HG02642 (cell line): ENCODE data around the gene MDH2.
"Not testable (repeated sequence)": the region's sequence is repeated elsewhere in the genome, so short reads cannot be mapped to it uniquely, and the experiment has no call there.

Experiments
- ATAC-seq: cut with Tn5 transposase; IDR thresholded peaks from one replicate; pipeline ENCODE4 v1.9.1; 2021; ENCODE audit warnings: mild to moderate bottlenecking; ENCODE audit not compliant: unreplicated experiment, poor library complexity

Gene MDH2, protein sequence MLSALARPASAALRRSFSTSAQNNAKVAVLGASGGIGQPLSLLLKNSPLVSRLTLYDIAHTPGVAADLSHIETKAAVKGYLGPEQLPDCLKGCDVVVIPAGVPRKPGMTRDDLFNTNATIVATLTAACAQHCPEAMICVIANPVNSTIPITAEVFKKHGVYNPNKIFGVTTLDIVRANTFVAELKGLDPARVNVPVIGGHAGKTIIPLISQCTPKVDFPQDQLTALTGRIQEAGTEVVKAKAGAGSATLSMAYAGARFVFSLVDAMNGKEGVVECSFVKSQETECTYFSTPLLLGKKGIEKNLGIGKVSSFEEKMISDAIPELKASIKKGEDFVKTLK

DNA sequence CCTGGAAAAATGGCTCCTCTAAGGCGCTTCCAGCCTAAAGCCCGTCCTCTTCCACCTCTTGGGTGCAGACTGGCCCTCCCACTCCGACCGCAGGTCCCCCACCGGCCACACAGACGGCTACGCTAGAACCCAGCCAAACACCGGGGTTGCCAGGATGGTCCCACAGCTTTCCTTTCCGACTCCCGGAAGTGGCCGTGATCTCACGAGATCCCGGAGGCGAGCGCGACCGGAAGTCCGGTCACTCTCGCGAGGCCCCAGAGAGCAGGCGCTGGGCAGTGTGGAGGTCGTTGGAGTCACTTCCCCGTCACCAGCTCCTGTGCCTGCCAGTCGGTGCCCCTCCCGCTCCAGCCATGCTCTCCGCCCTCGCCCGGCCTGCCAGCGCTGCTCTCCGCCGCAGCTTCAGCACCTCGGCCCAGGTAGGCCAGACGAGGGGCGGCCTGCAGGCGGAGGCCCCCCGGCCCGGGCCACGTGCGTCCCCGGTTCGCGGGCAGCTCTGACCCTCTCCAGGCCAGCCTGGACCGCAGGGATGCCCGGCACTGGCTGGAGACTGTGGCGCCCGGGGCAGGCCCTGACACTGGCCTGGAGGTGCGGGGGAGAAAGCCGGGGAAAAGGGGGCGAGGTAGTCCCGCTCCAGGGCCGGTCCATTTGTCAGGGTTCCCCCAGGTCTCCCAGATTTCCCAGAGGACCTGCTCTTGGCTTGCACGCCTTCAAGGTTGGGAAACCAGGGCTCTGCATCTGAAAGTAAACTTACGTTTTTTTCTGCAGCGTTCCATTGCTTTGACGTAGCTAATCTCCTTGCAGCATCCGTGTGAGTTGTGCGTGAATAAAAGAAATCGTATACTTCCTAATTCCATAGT, at the start of gene MDH2, which contains the start of gene STYXL1:
MDH2 (plus strand) TSS at position 296 of the 857 bp plus-strand sequence; CDS start at position 351, 55 bp downstream.
STYXL1 (minus strand) TSS at position 190 of the 857 bp plus-strand sequence. CDS start 17,477 bp downstream, outside the sequence.
- ATAC-seq = peak; percentile 96

DNA sequence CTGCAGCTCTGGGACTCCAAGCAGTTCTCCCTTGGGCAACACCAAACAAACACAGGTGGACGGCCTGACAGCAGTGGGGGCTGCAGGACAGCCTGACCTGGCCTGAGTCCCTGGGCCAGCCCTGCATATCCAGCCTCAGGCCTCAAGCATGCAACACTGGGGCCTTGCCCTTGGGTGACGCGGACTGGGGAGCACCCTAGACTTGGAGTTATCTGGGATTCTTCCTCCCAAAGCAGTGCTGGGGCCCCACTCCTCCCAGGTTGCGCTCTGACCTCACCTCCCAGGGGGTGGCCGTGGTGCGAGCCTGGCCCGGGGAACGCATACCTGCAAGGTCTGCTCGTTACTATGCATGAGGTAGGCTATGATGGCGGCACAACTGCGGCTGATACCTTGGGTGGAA, 47.3 kb upstream of the MDH2 start:
- no peak for ATAC-seq

DNA sequence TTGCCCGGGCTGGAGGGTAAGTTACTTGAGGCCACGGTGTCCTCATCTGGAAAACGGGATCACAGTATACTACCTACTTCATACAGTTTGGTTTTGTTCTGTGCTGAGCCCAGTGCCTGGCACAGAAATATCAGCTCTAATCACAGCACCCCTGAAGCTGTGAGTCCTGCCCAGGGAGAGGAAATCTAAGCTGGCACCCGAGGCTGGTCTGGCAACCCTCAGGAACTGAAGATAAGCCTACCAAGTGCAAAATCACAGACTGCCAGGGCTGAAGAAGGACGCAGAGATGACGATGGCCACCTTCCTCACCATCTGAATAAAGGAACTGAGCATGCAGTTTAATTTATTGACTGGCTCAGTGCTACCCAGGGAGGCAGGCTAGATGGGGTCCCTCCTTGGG, 45.8 kb upstream of the MDH2 start:
- no peak for ATAC-seq

DNA sequence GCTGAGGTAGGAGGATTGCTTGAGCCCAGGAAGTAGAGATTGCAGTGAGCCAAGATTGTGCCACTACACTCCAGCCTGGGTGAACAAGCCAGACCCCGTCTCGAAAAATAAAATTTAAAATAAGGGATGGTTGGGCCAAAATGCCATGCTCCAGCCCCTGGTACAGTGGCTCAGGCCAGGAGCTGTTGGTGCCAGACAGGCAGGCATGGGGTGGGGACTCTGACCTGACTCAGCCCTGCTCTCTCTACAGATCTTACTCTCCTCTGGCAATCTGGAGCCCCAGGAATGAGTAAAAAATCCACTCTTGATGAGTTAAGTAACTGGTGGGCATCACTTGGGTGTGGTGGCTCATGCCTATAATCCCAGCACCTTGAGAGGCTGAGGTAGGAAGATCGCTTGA, 45.1 kb upstream of the MDH2 start:
- no peak for ATAC-seq

DNA sequence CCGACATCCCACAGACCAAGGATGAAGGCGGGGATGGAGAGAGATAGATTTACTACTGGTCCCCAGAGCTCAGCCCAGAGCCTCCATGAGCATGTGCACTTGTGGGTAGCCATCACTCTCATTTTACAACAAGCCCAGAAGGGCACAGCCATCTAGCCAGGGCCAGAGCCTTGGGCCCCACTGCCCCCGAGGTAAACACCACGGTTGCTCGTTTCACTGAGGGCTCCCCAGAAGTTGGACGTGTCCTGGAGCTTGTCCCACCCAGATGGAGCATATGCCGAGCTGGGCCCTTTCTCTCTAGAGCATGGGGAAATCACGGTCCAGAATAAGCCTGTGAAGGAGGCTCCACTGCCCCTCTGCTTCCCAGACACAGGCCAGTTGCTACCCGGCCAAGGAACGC, 44.6 kb upstream of the MDH2 start:
- ATAC-seq = no peak

DNA sequence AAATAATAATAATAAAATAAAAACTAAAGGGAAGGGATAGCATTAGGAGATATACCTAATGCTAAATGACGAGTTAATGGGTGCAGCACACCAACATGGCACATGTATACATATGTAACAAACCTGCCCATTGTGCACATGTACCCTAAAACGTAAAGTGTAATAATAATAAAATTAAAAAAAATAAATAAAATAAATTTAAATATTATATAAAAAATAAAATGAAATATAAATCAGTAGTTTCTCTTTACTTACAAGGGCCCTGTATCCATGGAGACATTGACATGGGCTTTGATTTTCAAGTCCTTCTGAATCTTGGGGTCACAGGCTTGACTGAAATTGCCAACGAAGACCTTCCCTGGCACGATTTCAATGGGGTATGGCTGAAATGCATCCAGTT, 42.9 kb upstream of the MDH2 start:
- not testable (repeated sequence) for ATAC-seq

DNA sequence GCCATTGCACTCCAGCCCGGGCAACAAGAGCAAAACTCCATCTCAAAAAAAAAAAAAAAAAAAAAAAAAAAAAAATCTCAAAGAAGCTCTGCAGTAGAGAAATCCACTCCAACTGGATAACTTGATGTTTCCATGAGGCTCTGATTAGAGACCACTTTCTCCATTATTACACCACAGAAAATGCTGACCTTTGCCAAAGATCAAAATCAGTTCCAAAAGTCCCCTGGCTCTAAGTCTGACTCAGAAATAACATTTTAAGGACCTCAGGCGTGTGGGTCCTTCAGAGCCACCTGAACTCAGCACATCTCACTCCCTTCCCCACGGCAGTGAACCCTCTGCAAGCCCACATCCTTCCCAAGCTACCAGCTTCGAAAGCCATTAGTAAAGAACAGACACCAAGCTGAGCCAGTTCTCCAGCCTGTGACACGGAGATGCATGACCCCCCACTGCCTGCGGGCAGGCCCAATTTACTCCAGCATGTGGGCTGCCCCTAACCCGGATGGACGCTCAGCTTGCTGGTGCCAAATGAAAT, 39.7 kb upstream of the MDH2 start:
- ATAC-seq = no peak

DNA sequence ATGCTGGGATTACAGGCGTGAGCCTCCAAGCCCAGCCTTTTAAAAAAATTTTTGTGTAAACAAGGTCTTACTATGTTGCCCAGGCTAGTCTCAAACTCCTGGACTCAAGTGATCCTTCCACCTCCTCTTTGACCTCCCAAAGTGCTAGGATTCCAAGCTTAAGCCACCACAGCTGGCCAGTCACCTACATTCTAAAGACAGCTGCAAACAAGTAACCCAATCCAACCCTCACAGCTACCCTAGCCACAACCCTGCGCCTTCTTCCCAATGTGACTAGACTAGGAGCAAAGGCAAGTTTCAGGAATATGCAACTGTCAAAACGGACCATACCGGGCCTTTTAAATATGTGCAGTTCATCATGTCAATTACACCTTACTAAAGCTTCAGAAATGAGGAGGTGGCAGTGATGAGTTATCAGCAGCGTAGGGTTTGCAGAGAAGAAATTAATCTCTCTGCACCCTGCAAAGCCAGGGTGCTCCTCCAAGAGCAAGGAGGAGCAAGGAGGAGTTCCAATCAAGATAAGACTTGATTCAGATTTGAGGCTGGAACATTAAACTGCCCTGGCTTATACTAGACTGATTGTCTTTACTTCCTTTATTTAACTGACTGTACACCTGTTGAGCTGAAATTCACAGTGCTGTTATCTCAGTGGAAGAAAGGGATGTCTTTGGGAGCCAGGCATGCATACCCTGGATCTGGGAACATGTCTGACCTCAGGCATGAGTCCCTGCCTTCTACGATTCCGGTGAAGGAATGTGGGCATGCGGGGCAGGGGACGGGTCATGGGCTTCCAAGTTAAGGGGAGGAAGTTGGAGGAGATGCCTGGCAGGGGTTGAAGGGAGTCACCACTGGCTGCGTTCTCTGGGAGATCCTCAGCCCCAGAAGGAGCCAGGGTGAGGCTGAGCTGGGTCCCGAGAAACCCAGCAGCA, 38.0 kb upstream of the MDH2 start:
- no peak for ATAC-seq

DNA sequence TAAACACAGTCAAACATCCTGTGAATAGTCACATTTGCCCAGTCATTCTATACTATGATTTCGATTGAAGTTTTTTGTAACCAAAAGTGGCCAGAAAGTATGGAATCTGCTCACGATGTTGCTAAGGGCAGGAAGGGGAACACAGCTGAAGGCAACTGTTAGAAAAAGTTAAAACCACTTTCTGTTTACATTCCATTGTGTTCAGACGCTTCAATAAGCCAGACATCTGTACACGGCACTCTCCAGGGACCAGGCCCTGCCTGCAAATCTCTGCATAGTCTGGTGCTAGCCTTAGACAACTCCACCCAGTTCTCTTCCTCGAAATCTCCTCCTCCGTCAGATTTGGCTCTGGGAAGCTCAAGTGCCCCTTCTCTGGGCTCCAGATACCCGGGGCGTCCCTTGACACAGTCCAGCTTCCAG, 36.5 kb upstream of the MDH2 start:
- ATAC-seq = no peak

DNA sequence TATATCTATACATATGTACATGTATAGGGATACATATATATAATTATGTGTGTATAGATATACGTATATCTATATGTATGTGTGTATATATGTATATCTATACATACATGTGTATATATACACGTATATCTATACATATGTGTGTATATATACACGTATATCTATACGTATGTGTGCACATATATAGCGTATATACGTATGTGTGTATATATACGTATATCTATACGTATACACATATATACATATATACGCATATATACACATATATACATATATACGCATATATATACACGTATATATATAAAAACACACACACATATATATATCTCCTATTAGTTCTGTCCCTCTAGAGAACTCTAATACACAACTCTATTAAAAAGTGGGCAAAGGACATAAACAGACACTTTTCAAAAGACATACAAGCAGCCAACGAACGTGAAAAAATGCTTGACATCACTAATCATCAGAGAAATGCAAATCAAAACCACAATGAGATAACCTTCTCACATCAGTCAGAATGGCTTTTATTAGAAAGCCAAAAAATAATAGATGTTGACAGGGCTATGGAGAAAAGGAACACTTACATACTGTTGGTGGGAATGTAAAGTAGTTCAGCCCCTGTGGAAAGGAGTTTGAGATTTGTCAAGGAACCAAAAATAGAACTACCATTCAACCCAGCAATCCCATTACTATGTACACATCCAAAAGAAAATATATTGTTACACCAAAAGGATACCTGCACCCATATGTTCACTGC, 31.5 kb upstream of the MDH2 start:
- no peak for ATAC-seq

DNA sequence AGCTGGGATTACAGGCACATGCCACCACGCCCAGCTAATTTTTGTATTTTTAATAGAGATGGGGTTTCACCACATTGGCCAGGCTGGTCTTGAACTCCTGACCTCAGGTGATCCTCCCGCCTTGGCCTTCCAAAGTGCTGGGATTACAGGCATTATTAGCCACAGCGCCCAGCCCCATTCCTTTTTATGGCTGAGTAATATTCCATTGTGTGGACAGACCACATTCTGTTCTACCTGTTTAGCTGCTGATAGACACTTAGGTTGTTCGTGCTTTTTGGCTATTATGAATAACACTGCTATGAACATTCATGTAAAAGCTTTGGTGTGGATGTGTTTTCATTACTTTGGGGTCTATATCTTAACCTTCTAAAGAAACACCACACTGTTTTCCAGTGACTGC, 29.4 kb upstream of the MDH2 start:
- ATAC-seq = not testable (repeated sequence)

DNA sequence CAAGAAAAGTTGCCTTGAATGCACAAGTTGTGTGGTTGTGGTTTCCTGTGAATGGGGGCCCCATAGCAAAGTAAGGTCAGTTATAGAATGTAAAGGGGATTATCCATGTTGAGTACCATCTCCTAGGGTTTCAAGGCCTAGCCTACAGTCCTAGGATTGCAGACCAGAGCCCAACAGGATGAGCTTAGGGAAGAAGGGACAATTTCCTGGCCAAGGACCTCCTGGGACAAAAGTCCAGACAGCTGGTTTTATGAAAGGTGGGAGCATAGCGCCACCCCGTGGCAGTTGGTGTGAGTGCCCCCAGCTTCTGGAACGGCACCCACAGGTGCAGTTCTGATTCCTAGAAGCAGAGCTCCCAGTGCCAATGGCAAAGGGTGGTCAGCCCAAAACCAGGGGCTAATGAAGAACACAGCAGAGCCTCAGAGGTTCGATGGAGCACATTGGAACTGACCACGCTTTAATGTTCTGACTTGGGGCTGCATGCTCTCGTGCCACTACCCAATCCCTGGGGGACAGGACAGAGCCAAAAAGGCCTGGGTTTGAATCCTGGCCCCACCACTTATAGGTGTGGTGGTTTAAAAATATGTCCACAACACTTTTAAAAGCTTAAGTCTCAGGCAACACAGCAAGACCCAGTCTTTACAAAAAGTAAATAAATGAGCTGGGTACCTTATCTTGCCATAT, 27.7 kb upstream of the MDH2 start:
- ATAC-seq = no peak

DNA sequence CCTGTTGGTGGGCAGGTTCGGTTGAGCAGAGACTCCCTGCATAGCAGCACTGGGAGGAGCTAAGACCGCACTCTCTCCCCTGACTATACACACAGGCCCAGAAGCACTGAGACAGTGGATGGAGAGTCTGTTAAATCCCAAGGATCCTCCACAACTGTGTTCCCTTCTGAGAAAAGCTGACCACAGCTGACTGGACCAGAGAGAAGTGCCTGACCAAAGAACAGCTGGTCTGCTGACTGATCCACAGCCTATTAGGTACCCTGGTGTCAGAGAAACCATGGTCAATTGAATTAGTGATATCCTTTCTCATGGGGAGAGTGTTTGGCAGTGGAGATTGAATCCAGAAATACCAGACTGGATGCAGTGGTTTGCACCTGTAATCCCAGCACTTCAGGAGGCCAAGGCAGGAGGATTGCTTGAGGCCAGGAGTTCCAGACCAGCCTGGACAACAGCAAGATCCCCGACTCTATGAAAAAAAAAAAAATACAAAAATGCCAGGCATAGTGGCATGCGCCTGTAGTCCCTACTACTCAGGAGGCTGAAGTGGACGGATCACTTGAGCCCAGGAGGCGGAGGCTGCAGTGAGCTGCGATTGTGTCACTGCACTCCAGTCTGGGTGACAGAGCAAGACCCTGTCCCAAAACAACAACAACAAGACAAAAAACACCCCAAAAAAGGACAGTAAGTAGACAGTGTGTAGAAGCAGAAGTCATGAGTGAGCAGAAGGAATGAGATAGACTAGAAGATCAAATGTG, 25.7 kb upstream of the MDH2 start:
- ATAC-seq = no peak

DNA sequence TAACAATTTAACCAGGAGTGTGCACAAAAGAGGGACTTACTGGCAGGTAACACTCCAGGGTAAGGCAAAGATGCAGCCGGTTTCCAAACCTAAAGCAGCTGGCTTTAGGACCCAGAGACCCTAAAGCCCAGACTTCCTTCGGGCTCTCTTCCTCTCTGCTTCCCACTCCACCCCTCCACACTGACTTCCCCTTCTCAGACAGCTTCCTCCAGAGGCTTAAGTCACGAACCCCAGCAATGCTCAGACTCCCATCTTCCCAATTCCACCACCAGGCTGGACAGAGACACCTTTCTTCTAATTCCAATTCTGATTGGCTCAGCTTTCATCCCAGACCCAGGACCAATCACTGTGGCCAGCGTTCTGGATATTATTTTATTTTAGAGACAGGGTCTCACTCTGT, 24.9 kb upstream of the MDH2 start:
- no peak for ATAC-seq

DNA sequence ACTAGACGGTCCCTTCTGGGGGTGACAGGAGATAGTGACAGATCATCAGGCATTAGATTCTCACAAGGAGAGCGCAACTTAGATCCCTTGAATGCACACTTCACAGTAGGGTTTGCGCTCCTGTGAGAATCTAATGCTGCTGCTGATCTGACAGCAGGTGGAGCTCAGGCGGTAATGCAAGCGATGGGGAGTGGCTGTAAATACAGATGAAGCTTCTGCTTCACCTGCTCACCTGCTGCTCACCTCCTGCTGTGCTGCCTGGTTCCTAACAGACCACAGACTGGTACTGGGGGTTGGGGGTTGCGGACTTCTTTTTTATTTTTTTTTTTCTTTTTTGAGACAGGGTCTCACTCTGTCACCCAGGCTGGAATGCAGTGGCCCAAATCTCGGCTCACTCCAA, 18.2 kb upstream of the MDH2 start:
- ATAC-seq = not testable (repeated sequence)

DNA sequence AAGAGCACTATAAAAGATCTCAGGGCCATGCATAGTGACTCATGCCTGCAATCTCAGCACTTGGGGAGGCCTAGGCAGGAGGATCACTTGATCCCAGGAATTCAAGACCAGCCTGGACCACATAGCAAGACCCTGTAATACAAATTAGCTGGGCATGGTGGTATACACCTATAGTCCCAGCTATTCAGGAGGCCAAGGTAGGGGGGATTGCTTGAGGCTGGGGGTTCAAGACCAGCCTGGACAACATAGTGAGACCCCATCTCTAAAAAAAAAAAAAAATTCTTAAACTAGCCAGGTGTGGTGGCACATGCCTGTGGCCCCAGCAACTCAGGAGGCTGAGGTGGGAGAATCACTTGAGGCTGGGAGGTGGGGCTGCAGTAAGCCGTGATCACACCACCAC, 15.9 kb upstream of the MDH2 start:
- ATAC-seq = no peak

DNA sequence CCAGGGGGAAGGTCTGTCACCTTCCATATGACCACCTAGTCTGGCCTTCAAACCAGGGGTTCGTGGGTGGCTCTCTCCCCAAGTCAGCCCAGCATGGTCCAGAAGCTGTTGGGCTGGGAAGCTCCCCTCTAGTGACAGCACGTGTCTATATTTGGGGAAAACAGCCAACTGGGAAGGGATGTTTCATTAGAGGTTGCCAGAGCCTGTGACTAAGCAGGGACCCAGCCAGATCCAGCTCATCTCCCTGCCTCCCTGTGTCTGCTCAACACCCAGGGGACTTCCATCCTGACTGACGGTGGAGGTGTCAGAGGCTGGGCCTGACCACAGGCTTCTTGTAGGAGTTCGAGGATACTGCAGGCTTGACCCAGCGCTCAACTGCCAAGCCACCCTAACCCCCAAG, 10.6 kb upstream of the MDH2 start:
- no peak for ATAC-seq

DNA sequence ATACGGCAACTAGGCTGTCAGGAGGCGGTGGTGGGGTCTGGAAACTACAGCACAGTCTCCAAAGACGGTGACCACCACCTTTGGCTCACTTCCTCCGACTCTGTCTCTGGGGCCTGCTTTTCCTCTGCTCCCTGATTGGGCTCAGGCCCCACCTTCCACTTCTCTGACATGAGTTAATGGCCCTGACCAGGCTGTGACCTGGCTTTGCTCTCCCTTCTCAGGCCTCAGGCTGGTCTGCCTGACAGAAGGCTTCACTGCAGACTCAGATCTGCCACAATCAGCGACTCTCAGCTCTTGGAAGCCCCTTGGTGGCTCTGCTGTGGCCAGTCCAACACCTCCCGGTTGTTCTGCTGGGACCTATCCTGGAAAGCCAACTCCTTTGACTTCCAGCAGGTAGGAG, 7.8 kb upstream of the MDH2 start:
- ATAC-seq = no peak
